Neural progenitor cell (in vitro differentiated cells): ENCODE results near the gene GPR183.

Experiments
- EZH2 ChIP-seq: fragments of 200-600 bp; sonication (generic); IDR thresholded peaks from 2 replicates; pipeline ENCODE4 v1.6.1; 2017; ENCODE audit warnings: antibody characterized with exemption, mild to moderate bottlenecking, moderate library complexity
- EZH2phosphoT487 ChIP-seq: fragments of 200-600 bp; sonication (generic); IDR thresholded peaks from 2 replicates; pipeline ENCODE4 v1.6.1; 2017; ENCODE audit warnings: antibody characterized with exemption
- TF ChIP-seq, protein P1 (sequence below): fragments of 200-600 bp; sonication (generic); IDR thresholded peaks from 2 replicates; pipeline ENCODE4 v1.5.1; 2017; ENCODE audit warnings: antibody characterized with exemption, mild to moderate bottlenecking

DNA sequence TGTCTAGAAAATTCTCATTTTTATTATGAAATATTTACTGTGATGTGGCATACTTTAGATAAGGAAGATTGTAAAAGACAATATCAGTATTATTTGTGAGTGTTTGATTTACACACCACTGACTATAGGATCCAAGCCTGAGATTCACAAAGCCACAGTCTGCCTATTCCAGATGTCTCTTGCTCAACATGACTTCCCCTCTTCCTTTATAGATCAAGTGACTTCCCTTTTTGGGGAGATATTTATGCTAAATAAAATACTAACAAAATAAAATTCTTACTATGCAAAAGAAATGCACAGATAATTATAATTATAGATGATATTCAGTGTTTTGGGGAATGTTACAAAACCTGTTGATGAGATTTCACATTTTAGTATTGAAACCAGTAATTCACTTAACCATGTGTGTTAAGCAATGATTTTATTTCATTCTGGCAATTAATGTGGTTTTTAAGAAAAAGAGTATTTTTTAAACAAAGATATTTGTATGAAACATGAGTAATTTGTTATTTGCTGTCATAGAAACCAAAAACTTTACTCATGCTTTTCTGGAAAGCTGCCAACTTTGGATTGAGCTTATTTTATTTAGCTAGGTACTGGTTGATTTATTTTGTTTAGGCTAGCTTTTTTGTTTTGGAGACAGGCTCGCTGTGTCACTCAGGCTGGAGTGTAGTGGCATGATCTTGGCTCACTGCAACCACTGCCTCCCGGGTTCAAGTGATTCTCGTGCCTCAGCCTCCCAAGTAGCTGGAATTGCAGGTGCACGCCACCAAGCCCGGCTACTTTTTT is 13.7 kb upstream of the GPR183 start:
- TF ChIP-seq, protein P1, sequence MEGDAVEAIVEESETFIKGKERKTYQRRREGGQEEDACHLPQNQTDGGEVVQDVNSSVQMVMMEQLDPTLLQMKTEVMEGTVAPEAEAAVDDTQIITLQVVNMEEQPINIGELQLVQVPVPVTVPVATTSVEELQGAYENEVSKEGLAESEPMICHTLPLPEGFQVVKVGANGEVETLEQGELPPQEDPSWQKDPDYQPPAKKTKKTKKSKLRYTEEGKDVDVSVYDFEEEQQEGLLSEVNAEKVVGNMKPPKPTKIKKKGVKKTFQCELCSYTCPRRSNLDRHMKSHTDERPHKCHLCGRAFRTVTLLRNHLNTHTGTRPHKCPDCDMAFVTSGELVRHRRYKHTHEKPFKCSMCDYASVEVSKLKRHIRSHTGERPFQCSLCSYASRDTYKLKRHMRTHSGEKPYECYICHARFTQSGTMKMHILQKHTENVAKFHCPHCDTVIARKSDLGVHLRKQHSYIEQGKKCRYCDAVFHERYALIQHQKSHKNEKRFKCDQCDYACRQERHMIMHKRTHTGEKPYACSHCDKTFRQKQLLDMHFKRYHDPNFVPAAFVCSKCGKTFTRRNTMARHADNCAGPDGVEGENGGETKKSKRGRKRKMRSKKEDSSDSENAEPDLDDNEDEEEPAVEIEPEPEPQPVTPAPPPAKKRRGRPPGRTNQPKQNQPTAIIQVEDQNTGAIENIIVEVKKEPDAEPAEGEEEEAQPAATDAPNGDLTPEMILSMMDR, result no peak
- TF ChIP-seq EZH2 (no peak), EZH2phosphoT487 (no peak)
